Stimulated activated CD8-positive, alpha-beta memory T cell treated with anti-CD3 and anti-CD28 coated beads, Interleukin-12 subunit alpha, Interleukin-12 subunit beta, amount 100 ng/mL, for 24 hours (primary cell): ENCODE results near the gene ORM2.
"Not testable (repeated sequence)": the region's sequence is repeated elsewhere in the genome, so short reads cannot be mapped to it uniquely, and the experiment has no call there.

ENCODE experiments used
- DNase-seq: peaks from one replicate; pipeline ENCODE4 v3.0.0-alpha.2; 2020; ENCODE audit errors: extremely low read depth

The ORM2 gene

GRCh38 chr9:114331229-114332195, 1.8 kb downstream of the ORM2 start:
- DNase-seq = not testable (repeated sequence)

- DNase-seq = not testable (repeated sequence)
Measured at GRCh38 chr9:114332474-114333040, 2.9 kb downstream of the ORM2 start.

- DNase-seq = not testable (repeated sequence)
Measured at GRCh38 chr9:114333718-114334117, 4.0 kb downstream of the ORM2 start.

DNA sequence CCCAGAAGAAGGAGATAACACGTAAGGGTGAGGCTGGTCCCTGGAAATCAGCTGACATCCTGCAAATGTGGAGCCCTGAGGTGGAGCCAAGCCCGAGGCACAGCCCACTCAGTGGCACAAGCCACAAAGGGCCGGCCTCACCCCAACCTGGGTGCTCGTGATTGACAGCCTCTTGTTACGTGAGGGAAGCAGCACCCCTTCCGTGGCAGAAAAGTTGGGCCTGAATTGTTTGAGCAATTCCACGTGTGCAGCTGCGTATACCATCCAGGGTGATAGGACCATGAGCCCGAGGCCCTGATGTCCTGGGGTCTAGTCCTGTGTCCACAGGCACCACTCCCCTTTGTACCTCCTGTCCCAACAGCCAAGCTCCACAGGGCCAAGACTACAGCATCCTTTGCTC, 4.8 kb downstream of the ORM2 start:
- DNase-seq = no peak

DNA sequence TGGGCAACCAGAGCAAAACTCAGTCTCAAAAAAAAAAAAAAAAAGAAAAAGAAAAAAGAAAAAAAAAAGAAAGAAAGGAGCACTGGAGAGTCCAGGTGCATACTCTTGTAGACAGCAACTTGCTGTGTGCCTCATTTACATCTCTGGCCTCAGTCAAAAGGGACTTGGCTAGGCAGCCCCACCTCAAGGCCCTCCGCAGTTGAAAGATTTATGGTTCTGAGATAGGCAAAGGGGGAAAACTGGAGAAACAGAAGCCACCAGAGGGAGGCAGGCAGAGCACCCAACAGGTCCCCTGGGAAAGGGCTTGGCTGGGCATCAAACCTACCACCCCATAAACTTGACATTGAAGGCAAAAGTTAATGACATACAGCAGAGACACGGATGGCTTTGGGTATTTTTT, 6.1 kb downstream of the ORM2 start:
- DNase-seq = no peak

- DNase-seq = no peak
Measured at GRCh38 chr9:114336157-114336556, 6.5 kb downstream of the ORM2 start.

DNA sequence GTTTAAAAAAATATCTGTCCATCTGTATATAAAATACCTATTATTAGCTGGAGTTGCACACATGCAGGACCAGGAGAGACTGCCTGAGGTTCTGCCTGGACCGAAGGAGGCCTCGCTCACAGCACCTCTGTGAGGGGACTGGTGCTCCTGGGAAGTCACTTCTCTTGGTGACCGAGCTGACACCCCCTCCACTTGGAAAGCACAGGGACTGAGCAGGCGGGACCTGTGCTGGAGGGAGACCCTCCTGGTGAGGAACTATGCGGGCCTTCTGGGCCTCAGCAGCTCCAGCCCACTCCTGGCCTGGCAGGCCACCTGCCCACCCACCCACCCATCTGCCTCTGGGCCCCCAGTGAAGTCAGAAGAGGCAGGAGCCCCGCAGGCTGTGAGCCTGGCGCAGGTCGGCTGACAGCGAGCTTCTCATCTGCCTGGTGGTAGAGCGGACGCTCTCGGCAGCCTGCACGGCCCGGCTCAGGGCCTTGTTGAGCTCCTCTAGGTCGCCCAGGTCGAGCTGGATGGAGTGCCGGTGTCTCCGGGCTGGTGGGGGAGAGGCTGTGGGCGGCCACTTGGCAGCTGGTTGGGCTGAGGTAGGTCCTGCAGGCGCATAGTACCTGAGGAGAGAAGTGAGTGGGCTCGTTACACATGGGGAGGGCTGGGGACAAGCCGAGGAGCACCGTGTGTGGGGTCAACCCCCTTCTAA, 7.2 kb downstream of the ORM2 start:
- DNase-seq = no peak

DNA sequence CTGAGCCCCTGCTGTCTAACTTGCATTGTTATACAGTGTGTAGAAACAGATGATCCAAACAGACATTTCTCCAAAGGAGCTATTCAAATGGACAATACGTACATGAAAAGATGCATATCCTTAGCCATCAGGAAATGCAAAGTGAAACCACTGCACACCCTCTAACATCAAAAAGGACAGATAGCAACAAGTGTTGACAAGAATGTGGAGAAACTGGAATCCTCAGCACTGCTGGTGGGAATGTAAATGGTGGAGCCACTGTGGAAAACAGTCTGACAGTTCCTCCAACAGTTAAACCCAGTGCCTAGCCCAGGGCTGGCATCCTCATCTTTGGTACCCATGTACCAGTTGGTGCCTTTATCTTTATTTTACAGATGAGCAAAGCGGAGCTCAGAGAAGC, 8.5 kb downstream of the ORM2 start:
- no peak for DNase-seq

- peak; percentile 34 for DNase-seq
Measured at GRCh38 chr9:114339130-114339908, 9.7 kb downstream of the ORM2 start.

GRCh38 chr9:114341152-114341830, 11.6 kb downstream of the ORM2 start:
- no peak for DNase-seq

DNA sequence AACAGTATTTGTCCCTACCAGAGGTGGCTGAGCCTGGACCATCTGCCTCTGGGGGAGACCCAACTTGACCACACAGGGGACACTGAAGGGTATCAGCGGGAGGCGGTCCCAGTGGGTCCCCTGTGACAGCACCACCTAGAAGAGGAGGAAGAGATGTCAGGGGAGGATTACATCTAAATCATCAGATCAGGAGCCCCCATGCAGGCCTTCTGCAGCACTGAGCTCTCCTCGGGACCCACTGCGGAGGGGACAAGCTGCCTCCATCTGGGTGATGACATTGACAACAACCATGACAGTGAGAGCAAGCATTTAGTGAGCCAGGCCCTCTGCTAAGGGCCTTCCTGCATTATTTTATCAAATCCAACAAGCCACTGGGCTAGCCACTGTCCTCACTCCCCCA, 12.3 kb downstream of the ORM2 start:
- DNase-seq = no peak

DNA sequence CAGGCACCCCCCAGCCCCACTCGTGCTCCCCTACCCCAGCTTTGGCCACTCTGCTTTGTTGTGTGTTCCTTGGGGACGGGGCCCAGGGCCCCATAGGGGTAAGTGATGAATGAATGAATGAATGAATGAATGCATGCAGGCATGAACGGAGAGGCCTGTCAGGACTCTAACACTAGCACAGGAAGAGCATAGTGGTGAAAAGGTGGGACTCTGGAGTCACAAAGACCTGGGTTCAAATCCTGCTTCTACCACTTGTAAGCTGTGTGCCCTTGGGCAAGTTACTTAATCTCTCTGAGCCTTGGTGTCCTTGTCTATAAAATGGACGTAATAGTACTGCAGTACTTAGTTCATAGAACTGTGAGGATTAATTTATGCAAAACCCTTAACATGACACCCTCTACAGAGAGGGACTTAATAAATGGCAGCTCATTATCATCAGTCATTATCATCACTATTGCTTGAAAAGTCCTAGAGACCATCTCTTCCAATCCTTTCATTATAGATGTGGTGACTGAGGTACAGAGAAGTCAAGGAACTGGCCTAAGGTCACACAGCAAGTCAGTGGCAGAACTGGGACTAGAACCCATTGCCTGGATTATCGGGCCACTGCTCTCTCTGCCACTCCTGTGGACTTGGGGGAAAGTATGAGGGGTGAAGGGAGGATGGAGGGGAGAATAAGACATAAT, 13.2 kb downstream of the ORM2 start:
- no peak for DNase-seq

GRCh38 chr9:114343471-114344187, 14.0 kb downstream of the ORM2 start:
- no peak for DNase-seq

DNA sequence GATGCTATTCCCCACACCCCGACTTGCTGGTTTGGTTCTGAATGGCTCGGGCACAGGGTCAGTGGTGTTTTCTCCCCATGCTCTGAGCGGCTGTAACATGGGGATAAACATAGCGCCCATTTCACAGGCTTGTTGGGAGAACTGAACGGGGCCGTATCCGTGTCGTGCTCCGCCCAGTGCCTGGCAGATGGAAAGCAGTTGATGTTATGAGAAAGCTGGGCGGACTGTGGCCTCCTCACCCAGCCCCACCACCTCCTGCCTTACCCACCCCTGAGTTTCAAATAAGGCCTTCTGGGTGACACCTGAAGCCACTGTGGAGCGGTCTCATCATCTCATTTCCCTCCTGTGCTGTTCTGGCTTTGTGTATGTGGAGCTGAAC, 14.5 kb downstream of the ORM2 start:
- no peak for DNase-seq

DNA sequence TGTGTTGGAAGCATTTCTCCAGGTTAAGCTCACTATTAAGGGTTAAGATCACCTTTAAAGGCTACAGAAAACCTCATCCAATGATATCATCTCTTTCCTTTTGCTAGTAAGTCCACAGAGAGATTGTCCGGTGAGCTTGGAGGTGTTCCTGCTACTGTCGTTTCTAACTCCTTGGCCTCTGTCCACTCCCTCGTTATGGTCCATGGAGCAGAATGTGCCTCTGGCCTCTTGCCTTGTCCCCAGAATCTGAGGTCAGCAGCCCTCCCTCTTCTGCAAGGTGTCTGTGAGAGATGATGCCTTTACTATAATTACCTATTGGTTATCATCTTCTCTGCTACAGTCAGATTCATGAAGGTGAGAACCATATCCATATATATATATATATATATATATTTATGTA, 15.0 kb downstream of the ORM2 start:
- no peak for DNase-seq

DNA sequence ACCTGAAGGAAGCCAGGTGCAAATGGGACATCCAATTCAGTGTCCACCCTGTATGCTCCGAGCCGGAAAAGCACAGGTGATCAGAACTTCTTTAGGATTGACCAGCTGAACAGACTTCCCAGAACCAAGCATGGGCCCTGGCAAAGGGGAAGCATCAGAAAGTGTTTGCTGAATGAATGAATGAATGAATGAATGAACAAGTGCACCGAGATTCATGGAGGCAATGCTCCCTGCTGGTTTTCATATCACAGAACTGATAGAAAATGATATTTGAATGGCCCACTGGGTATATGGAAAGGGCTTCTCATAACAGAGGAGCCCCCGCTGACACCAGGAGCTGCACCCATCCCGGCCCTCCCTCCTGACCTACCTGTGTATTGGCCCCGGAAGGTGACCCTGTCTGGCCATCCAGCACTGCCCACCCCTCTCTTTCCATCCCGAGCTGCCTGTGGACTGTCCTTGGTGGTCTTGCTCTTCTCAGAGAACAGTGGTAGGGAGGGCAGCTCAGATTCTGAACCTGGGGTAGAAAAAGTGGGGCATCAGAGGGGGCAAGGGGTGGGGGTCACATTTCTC, 15.9 kb downstream of the ORM2 start:
- no peak for DNase-seq

- DNase-seq = no peak
Measured at GRCh38 chr9:114346146-114346545, 16.5 kb downstream of the ORM2 start.

DNA sequence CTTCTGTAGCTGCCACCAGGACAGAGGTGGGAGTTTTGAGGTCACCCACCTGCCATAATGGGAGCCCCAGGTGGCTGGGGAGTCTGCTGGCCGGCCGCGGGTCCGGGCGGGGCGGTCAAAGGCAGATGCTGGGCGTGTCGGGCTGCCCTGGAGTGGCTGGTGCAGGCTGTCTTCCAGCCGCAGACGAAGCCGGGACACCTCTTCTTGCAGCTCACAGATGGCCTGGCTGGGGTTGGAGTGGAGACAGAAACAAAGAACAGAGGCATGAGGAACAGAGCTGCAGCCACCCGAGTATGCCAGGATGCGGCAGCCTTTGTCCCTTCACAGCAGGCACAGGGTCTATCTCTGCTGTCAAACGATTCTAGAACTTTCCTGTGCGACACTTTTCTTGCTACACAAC, 18.0 kb downstream of the ORM2 start:
- no peak for DNase-seq

GRCh38 chr9:114348261-114348905, 18.7 kb downstream of the ORM2 start:
- no peak for DNase-seq
